ENCODE data around the gene SLC9A9.
A peak's percentile ranks its signal among the peaks of the same experiment; 100 is the strongest.
"Not testable (repeated sequence)": the region's sequence is repeated elsewhere in the genome, so short reads cannot be mapped to it uniquely, and the experiment has no call there.

The SLC9A9 gene

GRCh38 chr3:143441516-143442171 lies 406.6 kb downstream of the SLC9A9 start:
- ChIA-PET POLR2A (no interaction called here), CTCF (interaction anchor here (1.2 to 5.9 kb wide), 3 partner anchors 7 to 218 kb away, joined by 3 to 57 read pairs (median 3); no protein-coding TSS in a partner anchor)
- no peak for TF ChIP-seq CTCF (IDR thresholded peaks at IDR 0.05; ENCODE audit: control extremely low read depth, extremely low read depth, low read depth, missing control alignments)
- DNase-seq (ENCODE audit: extremely low spot score) = no peak

- TF ChIP-seq CTCF (IDR thresholded peaks at IDR 0.05; ENCODE audit: control extremely low read depth, extremely low read depth, low read depth, missing control alignments) = no peak
- DNase-seq (ENCODE audit: extremely low spot score) = no peak
- CTCF ChIA-PET = interaction anchor here (1.1 to 1.2 kb wide), 2 partner anchors 18 to 235 kb away, joined by 3 to 5 read pairs; no protein-coding TSS in a partner anchor
- POLR2A ChIA-PET = no interaction called here
Observed at GRCh38 chr3:143439817-143440216, 408.5 kb downstream of the SLC9A9 start.

- no peak for DNase-seq (ENCODE audit: extremely low spot score)
- POLR2A ChIA-PET = no interaction called here
- TF ChIP-seq CTCF (IDR thresholded peaks at IDR 0.05; ENCODE audit: control extremely low read depth, extremely low read depth, low read depth, missing control alignments) = no peak
- CTCF ChIA-PET = interaction anchor here (0.9 to 5.5 kb wide), 4 partner anchors 12 to 237 kb away, joined by 3 to 34 read pairs (median 7); no protein-coding TSS in a partner anchor
Observed at GRCh38 chr3:143437405-143437804, 410.9 kb downstream of the SLC9A9 start.

GRCh38 chr3:143436231-143436930 lies 411.9 kb downstream of the SLC9A9 start:
- TF ChIP-seq CTCF (IDR thresholded peaks at IDR 0.05; ENCODE audit: control extremely low read depth, extremely low read depth, low read depth, missing control alignments) = no peak
- CTCF ChIA-PET = interaction anchor here (0.9 to 5.5 kb wide), 6 partner anchors 7 to 238 kb away, joined by 3 to 57 read pairs (median 7); no protein-coding TSS in a partner anchor
- DNase-seq (ENCODE audit: extremely low spot score) = no peak

GRCh38 chr3:143433787-143434378 lies 414.4 kb downstream of the SLC9A9 start:
- POLR2A ChIA-PET = no interaction called here
- CTCF ChIA-PET = interaction anchor here (0.6 to 6.8 kb wide), 43 partner anchors 8 to 342 kb away, joined by 3 to 57 read pairs (median 4); no protein-coding TSS in a partner anchor
- peak; percentile 29 for DNase-seq (ENCODE audit: extremely low spot score)
- peak; percentile 41 for TF ChIP-seq CTCF (IDR thresholded peaks at IDR 0.05; ENCODE audit: control extremely low read depth, extremely low read depth, low read depth, missing control alignments)

More at GRCh38 chr3:143436231-143436930, 411.9 kb downstream of the SLC9A9 start:
- POLR2A ChIA-PET = no interaction called here

GRCh38 chr3:143431298-143431697 lies 417.0 kb downstream of the SLC9A9 start:
- CTCF ChIA-PET = interaction anchor here (0.9 to 6.8 kb wide), 6 partner anchors 13 to 243 kb away, joined by 3 to 37 read pairs (median 4); no protein-coding TSS in a partner anchor
- POLR2A ChIA-PET; DNase-seq (ENCODE audit: extremely low spot score): not testable (repeated sequence)
